ENCODE results near the gene NOL8.

The NOL8 gene

GRCh38 chr9:92263131-92263530 is 62.0 kb downstream of the NOL8 start:
- ATAC-seq, result no peak

DNA sequence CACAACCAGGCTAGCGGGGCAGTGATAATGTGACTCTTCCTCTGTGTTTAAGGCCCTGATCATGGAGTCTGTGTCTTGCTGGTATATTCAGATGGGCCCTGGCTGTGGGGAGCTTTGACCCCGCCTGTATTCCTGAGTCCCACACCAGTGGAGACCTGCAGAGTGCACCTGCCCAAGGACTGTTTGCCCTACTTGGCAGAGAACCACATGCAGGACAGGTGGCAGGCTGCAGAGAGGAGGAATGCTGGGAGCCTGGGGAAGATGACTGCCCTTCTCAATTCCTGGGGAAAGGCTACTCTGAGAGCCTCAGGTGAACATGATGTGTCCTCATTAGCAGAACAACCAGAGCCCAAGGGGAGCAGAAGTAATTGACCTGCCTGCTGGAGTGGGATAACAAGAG is 67.8 kb downstream of the NOL8 start:
- ATAC-seq, result no peak

DNA sequence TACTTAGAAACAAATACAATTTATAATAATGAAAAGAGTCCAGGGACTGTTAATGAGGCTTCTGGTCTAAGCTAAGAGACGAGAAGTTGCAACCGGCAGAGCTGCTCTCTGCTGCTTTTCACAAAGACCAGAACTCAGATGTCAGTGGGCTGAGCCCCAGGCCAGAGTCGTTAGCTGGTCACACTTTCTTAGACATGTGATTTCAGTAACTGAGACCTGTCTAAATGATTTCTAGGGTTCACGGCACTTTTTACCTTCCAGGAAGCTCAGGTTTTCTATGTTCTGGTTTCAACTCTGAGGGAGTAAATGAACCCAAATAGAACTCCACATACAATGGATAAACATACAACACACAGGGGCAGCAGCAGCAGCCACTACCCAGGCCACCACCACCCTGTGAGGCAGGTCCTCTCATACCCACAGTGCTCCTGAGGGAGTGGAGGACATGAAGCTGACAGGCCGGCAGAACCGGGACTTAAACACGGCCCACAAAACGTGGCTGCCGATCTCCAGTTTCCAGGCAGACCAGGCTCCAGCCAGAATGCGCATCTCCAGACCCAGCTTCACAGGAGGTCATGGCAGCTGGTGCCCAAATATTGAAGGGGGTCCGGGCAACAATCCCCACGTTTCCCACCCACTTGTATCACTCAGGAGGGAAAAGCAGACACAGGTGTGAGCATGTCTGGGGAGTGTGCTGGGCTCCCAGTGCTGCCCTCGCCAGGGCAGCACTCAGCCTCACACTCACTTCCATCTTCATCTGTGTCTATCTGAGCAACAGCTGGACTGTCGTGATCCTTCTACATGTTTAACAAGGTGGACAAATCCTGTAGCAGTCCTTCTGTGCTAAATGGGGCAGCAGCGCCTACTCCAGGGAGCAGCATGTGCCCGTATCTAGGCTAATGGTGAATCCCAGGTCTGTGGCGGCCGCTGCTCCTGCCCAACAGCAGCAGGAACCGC is 70.5 kb downstream of the NOL8 start:
- ATAC-seq, result no peak

GRCh38 chr9:92253656-92254055 is 71.5 kb downstream of the NOL8 start:
- no peak for ATAC-seq

GRCh38 chr9:92247981-92248380 is 77.2 kb downstream of the NOL8 start:
- ATAC-seq, result no peak
